HG02610 (cell line): ENCODE measurements around the gene UVRAG.
A peak's percentile ranks its signal among the peaks of the same experiment; 100 is the strongest.
"Not testable (repeated sequence)": the region's sequence is repeated elsewhere in the genome, so short reads cannot be mapped to it uniquely, and the experiment has no call there.

Experiments
- ATAC-seq: cut with Tn5 transposase; IDR thresholded peaks from one replicate; pipeline ENCODE4 v1.9.1; 2021; ENCODE audit warnings: mild to moderate bottlenecking, moderate library complexity; ENCODE audit not compliant: unreplicated experiment

UVRAG gene

GRCh38 chr11:75873417-75874221, 58.6 kb downstream of the UVRAG start:
- peak; percentile 78 for ATAC-seq

- no peak for ATAC-seq
Observed at GRCh38 chr11:75874684-75875341, 59.8 kb downstream of the UVRAG start.

GRCh38 chr11:75877327-75877726, 62.3 kb downstream of the UVRAG start:
- not testable (repeated sequence) for ATAC-seq

- ATAC-seq = not testable (repeated sequence)
Observed at GRCh38 chr11:75877931-75878330, 62.9 kb downstream of the UVRAG start.

- ATAC-seq = no peak
Observed at GRCh38 chr11:75878933-75879332, 63.9 kb downstream of the UVRAG start.

GRCh38 chr11:75879737-75880136, 64.7 kb downstream of the UVRAG start:
- no peak for ATAC-seq

GRCh38 chr11:75880343-75880742, 65.3 kb downstream of the UVRAG start:
- ATAC-seq = not testable (repeated sequence)

- no peak for ATAC-seq
Observed at GRCh38 chr11:75884321-75884720, 69.3 kb downstream of the UVRAG start.

GRCh38 chr11:75888416-75888815, 73.4 kb downstream of the UVRAG start:
- ATAC-seq = no peak

GRCh38 chr11:75891947-75892739, 77.1 kb downstream of the UVRAG start:
- no peak for ATAC-seq

- no peak for ATAC-seq
Observed at GRCh38 chr11:75893251-75893650, 78.2 kb downstream of the UVRAG start.

GRCh38 chr11:75894036-75894585, 79.1 kb downstream of the UVRAG start:
- ATAC-seq = no peak

GRCh38 chr11:75896843-75897419, 81.9 kb downstream of the UVRAG start:
- no peak for ATAC-seq

GRCh38 chr11:75898871-75899270, 83.9 kb downstream of the UVRAG start:
- ATAC-seq = no peak

GRCh38 chr11:75899806-75900205, 84.8 kb downstream of the UVRAG start:
- no peak for ATAC-seq

- no peak for ATAC-seq
Observed at GRCh38 chr11:75900848-75901247, 85.8 kb downstream of the UVRAG start.

- ATAC-seq = no peak
Observed at GRCh38 chr11:75902631-75903030, 87.6 kb downstream of the UVRAG start.

GRCh38 chr11:75903276-75903675, 88.3 kb downstream of the UVRAG start:
- no peak for ATAC-seq

GRCh38 chr11:75905434-75905833, 90.4 kb downstream of the UVRAG start:
- ATAC-seq = no peak

GRCh38 chr11:75907906-75908527, 93.0 kb downstream of the UVRAG start:
- no peak for ATAC-seq
